ENCODE data around the gene STEAP4. TPM values are rescaled to one million over a fixed set of nuclear protein-coding genes. Genes with fewer than 3 reads are reported as not detected.

STEAP4 gene
- 10 to 100 TPM in 2 of 5 donors, 1 to 10 TPM in 3; 4.6 to 17.9 (median 9.2) TPM for polyA plus RNA-seq (ENCODE audit: insufficient read depth in 1 of 5, insufficient read length in 5 of 5, low replicate concordance in 1 of 5)
- long read RNA-seq, donor 1, full-length matches to known transcripts: 3 of 3 reads
- long read RNA-seq, donor 1, partial matches to known transcripts: 0 of 3 reads
- long read RNA-seq, donor 1, other reads (novel, unspliced or antisense): 0 of 3 reads
- long read RNA-seq, donor 2: 0 reads
- long read RNA-seq, donor 3, full-length matches to known transcripts: 3 of 3 reads
- long read RNA-seq, donor 3, partial matches to known transcripts: 0 of 3 reads
- long read RNA-seq, donor 3, other reads (novel, unspliced or antisense): 0 of 3 reads
- long read RNA-seq, donor 4: 0 reads
- long read RNA-seq, donor 5, full-length matches to known transcripts: 1 of 1 reads
- long read RNA-seq, donor 5, partial matches to known transcripts: 0 of 1 reads
- long read RNA-seq, donor 5, other reads (novel, unspliced or antisense): 0 of 1 reads
- long read RNA-seq, donor 6, full-length matches to known transcripts: 4 of 4 reads
- long read RNA-seq, donor 6, partial matches to known transcripts: 0 of 4 reads
- long read RNA-seq, donor 6, other reads (novel, unspliced or antisense): 0 of 4 reads
- long read RNA-seq, donor 7: 0 reads
- long read RNA-seq, donor 8: 0 reads

DNA sequence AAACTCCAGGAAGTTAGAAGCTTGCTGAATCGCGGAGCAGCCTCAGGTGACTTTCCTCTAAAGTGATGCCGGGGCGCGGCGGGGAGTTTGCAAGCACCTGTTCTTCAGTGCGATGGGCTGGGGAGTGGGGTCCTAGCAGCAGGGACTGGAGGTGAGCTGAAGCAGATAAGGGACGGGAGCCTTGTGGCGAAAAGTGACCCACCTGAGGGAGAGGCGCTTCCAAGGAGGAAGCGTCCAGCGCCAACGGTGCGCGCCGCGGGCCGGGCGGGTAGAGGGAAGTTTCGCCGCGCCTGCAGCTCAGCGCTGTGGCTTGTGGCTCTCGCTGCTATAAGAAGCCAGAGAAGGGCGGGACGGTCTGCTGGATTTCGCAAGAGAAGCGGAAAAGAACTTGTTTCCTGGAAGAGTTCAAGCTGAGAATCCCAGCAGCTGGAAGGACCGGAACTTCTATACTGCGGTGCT is at the start of gene STEAP4:
TSS of gene STEAP4 (minus strand) at position 305 of the 459 bp plus-strand sequence. CDS start 22,625 bp downstream, outside the sequence.
- DNase-seq: peak; percentile 66 to 73

DNA sequence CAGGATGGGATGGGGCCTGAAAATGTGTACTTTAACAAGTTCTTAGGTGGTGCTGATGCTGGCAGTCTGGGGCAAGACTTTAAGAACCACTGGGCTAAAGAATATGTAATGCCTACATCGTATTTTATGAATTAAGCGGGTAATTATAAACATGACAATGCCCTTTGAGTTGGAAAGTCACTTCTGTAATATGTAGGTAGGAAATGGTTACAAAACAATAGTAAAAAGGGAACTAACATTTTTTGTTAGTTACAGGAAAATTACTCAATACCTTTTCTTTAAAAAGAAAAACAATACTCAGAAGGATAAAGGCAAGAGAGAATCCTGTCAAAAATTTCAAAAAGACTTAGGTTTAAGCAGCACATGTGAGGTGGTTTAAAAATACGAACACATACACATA is 48.3 kb upstream of the STEAP4 start:
- DNase-seq: no peak

DNA sequence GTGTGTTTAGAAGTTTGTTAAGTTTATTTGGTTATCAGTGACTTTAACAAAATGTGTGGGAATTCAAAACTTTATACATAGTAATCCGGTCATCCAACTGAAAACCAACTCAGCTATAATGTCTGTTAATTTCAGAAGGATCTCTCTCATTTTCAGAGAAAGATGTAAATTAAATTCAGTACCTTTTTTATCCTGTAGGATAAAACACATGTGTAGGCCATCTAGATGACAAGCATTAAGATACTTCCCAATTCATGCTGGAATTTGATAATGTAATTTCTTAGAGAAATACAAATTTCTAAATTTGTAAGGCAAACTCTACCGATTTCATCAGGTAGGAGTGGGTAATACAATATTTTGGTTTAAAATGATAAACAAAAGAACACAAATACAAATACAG is 43.4 kb upstream of the STEAP4 start:
- no peak for DNase-seq

DNA sequence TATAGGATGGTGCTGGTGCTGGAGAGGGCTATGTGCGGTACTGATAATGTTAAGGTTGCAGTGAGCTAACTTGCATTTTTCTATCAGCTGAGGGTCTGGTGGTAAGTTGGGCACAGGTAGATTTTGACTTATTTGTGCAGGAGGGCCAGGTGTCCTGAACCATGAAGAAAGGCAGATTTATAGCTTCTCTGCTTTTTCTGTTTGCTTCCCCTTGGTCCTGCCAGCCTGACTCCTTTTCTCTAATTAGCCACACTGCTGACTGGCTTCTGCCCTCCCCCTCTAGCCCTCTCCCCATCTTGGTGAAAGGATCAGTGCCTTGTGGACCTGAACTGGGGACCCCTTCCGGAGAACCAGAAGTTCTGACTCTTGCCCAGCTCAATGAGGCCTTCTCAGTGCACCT is 40.8 kb upstream of the STEAP4 start:
- DNase-seq: no peak

DNA sequence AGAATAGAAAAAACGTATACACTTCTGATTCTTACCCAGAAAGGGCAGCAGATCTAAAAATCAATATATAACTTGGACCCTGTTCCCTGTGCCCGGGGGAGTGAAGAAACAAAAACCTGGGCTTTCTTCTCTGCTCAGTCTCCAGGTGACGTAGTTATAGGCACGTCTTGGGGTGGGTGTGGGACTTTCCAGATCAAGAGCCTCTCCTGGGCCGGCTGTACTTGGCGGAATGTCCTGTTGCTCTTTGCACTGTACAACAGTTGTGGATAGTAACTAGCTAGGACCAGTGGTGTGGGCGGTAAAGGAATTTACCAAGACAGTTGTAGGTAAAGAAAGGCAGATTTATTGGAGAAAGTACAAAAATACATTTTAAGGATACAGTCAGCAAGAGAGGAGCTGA is 40.4 kb upstream of the STEAP4 start:
- DNase-seq: no peak

DNA sequence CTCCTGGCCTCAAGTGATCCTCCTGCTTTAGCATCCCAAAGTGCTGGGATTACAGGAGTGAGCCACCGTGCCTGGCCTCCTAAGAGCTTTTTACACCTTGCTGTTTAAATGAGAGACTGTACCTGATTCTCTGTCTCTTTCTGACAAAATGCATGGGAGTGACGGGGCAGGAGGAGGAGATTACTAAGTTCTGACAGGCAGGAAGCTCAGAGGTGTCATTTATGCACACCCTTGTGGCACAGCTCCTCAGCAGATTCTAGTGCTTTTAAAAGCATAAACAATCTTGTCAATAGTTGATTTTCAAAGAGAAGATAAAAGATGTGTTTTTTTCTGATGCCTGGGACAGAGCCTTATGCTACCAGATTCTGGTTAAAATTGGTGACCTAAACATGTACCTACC is 39.7 kb upstream of the STEAP4 start:
- no peak for DNase-seq

DNA sequence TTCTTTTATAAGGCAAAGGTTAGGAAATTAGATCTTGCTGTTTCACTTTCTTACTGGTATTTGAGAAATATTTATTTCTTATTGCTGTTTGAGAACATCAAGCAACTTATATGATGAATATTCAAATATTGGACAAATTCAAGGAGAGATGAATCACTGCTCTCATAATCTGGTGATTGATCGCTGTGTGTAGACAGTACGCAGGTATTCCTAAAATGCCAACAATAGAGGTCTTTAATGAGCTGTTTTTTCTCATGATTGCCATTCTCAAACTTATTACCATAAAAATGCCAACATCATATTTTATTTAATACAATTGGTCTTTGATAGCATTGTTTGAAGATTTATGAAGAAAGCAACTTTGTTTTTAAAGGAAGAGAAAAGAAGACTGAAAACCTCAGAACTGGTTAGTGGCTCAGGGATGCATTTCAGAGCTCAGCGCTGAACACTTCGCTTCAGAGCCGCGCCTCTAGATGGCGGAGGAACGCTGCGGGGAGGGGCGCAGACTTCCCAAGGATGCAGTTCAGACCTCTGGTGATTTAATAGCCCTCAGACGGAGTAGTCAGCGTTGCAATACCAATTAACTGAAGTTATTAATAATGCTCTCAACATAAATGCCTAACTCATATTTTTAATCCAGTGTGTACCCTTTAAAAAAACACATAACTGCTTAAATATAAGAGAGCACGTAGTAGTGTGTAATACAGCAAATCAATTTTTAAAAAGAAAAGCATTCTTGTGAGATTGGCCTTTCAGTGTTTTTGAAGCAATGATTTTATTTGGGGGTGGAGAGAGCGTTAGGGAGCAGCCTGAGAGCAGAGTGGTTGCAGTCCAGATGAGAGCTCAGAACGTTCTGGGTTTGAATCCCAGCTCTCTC is 38.5 kb upstream of the STEAP4 start:
- peak in 1 of 2 donors; percentile 28 for DNase-seq

DNA sequence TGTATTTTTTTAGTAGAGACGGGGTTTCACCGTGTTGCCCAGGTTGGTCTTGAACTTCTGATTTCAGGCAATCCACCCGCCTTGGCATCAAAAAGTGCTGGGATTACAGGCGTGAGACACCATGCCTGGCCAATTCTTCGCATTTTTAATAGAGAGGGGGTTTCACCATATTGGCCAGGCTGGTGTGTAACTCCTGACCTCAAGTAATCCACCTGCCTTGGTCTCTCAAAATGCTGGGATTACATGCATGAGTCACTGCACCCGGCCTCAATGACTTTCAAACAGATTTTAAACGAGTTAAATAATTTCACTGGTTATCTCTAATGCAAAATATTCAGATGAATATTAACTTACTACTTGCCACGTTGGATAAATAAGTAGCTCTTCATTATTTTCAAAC is 37.6 kb upstream of the STEAP4 start:
- no peak for DNase-seq

DNA sequence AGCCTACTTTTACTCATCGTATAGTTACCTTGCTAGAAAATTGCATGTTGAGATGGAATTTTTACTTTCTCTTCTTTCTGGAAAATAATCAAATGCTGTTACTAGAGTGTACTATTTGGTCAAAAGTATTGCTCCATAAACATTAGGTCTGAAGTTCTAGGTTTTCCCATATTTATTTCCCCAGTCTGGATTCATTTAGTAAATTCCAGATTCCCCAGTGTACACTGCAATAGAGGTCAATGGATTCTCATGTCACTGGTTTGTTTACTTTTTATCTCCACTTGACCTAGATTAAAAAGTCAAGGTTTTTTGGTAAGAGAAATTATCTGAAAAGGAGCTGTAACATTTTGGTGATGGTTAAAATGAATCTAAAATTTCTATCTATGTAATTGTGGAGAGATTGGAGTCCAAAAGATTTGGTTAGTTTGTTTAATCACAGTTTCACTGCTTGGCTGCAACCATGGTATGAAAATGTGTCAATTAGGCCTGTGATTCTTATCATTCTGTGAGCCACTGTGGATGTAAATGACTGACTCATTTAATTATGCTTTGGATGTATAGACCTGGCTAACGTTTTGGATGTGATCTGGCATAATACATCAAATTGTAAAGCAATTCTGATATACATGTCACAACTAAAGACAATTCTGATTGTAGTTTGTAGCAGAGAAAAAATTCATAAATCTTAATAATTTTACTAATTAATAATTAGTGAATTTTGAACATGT is 32.7 kb upstream of the STEAP4 start:
- DNase-seq: no peak

DNA sequence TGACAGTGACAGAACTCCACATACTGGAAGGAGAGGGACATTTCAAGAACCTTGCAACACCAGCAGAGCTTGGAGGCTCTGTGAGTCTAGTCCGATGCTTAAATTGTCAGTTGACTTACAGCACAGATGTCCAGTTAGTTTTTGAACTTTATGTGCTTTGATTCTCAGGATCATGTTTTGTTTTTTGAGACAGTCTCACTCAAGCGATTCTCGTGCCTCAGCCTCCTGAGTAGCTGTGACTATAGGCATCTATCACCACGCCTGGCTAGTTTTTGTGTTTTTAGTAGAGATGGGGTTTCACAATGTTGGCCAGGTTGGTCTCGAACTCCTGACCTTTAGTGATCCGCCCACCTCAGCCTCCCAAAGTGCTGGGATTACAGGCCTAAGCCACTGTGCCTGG is 31.8 kb upstream of the STEAP4 start:
- DNase-seq: no peak

DNA sequence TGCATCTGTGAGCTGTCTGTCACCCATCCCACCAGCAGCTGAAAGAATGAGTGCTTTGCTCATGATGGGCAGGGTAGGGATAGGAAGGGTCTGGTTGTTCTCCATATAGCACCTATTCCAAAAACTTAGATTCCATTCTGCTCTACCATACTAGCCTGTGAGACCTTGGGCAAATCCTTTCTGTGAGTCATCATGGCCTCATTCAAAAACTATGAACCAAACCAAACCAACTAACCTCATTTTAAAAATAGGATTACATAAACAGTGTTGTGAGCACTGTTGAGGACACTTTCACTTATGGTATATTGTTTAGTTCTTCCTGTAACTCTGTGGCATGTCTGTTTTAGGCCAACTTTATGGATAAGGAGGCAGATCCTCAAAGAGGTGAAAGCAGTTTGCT is 30.9 kb upstream of the STEAP4 start:
- no peak for DNase-seq

DNA sequence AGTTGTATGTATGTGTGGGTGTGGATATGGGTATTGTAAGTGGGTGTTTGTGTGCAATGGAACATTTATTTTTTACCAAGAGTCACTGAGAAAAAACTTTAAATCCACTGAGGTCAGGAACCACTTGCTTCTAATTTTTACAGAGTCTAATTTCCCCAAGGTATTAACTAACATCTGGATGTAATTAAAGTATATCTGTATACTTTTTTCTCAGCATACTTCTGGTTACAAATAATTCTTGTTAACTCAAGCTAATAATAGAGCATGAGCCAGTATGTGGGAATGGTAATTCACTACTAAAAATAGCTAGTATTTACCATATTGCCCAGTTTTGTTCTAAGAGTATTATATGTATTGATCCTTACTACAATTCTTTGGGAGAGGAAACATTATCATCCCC is 24.6 kb upstream of the STEAP4 start:
- DNase-seq: no peak

DNA sequence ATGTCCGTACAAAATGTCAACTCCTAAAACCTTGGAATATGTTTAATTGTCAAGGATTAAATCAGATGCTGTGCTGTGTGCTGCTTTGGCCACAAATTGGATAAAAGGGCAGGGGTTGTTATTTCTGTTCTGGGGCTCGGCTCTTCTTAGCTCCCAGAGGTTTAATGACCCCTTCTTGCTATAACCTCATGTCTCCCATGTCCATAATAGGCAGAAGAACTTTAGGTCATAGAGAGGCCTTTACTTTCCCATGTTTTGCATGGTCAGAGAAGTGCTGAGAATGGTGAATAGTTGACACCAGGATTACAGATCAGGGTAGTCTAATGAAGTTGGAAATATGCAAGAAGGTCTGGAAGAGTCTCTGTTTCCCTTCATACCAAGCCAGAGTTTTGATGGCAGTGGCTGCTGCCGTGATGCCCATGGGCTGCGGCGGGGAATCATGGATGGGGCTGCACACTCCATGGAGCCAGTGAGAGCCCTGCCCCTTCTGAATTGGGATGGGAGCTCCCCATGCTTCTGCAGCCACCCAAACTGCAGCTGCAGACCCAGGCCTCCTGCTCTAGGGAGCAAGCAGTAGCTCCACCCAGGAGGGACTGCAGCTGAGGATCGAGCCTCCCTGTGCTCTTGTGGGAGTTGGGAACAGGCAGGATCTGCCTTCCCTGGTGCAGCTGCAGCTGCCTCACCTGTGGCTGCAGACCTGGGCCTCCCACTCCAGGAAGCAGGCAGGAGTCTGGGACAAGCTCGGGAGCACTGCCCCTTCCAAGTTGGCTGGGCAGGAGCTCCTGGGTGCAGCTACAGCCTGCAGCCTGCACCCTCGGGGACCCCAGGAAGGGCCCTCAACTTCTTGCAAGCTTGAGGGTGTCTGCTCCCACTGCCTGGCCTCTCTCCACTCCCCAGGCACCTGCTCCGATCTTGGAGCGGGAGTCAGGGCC is 23.1 kb upstream of the STEAP4 start:
- DNase-seq: no peak

DNA sequence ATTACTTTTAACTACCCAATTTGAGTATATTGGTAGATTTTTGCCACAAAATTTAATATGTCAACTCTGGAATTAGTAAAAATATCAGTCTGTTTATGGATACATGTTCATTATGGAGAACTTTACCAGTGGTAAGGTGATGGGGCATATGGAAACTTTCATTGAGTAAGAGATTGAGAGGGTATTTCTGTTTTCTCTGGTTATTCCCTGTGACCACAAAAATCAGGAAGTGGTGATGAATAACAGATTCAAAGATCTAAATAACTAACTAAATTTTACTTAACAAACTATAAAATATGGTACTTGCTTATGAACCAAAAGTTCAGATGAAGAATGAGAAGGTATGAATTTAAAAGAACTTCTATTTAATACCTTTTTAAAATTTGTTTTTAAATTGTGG is 22.1 kb upstream of the STEAP4 start:
- no peak for DNase-seq

DNA sequence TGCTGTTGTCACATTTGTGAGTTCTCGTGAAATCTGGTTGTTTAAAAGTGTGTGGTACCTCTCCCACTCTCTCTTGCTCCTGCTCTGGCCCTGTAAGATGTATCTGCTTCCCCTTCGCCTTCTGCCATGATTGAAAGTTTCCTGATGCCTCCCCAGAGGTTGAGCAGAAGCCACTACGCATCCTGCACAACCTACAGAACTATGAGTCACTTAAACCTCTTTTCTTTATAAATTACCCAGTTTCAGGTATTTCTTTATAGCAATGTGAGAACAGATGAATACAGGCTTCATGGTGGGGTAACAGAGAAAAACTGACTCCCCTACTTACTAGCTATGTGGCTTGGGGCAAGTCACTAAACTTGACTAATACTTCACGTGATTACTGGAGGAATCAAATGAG is 18.0 kb upstream of the STEAP4 start:
- no peak for DNase-seq

DNA sequence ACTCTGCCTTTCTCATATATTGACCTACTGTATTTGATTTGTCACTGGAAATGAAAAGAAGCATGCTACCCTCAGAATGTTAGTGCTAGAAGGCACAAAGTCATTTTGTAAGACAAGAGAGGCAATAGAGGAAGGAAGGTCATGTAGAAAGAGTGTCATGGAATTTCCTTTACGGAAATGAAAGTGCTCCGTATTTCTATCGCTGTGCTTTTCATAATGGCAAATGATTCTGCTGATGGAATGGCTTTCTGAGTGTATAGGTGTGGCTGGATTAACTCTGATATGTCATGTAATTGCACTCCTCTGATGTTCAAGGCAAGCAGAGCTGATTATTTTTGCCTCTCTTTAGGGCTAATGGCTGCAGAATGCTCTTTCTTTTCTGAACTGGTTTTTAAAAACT is 15.5 kb upstream of the STEAP4 start:
- DNase-seq: no peak

DNA sequence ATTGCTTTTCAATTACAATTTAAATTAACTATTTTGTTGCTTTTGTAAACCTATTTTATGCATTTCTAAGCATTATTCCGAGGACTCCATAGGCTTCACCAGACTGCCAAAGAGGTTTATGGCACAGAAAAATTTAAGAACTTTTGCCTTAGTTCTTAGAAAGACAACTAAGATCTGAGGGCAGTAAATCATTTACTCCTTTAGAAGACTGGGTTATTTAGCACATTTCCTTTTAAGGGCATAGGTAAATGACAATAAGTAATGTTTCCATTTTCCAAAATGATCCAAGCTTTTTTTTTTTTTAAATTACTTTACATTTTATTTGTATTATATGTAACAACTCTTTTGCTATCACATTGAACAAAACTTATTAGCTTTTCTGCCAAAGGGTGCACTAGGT is 15.0 kb upstream of the STEAP4 start:
- DNase-seq: no peak

DNA sequence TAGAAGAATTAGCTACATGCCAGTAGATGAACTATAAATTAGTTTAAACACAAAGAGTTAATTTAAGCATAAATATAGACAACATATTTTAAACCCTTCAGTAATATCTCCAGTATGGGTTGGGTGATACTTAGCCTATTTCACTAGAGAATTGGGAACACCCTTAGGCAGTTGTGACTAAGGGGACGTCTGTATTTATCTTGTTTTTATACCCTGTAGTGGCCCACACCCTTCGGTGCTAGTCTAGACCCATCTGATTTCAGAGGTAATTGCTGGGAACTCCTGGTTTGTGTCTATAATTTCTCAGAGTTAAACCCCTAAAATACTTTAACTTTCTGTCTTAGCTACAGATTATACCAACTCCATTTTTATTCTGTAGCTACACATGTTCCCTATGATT is 11.5 kb upstream of the STEAP4 start:
- no peak for DNase-seq

DNA sequence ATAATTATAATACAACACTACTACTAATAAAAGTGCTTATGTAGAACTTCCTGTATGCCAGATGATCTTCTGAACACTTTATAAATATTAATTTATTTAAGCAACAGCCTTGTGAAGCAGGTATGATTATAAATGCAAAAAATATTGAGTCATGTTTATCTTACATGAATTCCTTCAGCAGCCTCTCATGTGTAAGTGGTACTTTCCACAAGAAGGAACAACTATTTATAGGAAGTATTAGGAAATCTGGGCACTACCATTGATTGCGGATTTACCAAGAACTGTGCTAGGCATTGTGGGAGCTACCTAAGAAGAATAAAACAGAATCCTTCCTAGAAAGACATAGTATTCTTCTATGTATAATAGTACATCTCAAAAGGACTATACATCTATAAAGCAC is 10.7 kb upstream of the STEAP4 start:
- no peak for DNase-seq

DNA sequence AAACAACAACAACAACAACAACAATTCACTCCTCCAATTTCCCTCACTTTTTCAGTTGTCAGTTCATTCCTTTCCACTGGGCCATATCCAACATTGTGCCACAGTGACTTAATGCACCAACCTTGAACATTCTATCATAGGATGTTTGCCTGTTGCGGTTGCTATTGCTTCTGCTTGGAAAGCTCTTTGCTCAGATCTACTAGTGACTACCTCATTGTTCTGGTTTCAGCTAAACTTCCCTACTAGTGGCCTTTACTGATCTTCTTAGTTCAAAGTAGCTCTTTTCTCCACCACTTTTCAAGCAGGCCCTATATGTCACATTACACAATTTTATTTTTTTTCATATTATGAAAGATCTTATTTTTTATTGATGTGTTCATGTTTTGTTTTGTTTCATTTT is 9.8 kb upstream of the STEAP4 start:
- no peak for DNase-seq

DNA sequence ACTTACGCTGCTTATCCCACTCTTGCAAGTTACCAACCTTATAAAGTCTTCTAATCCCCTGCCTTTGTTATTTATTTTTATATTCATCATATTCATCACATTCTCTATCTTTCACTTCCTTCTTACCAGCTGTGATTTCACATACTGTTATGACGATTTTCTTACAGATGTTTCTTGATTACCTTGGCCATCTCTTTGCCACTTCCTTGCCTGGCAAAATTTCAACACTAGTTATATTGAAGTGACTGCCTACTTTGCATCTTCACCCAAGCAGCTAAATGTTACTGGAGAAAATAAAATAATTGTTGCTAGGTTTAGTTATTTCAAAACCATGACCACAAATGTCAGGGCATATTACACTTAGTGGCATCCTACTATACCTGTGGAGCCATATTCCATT is 8.8 kb upstream of the STEAP4 start:
- no peak for DNase-seq
